Cardiac muscle cell (in vitro differentiated cells and primary cell): ENCODE results near the gene PHLPP1. TPM values are rescaled to one million over a fixed set of nuclear protein-coding genes. Genes with fewer than 3 reads are reported as not detected.
A peak's percentile ranks its signal among the peaks of the same experiment; 100 is the strongest.

Experiments
- DNase-seq, 2 donors: peaks; one replicate each; pipeline versions ENCODE4 v3.0.0 to v3.0.0-alpha.2; 2010 to 2017; ENCODE audit warnings: low read depth in 1 of 2, low spot score in 1 of 2
- H3K27ac ChIP-seq: fragments of 200-600 bp; sonication (generic); 2 replicates; pipeline ENCODE4 v1.5.1; 2016
- H3K27me3 ChIP-seq: fragments of 200-600 bp; sonication (generic); 2 replicates; pipeline ENCODE4 v1.6.0; 2016; ENCODE audit warnings: control low read depth
- H3K36me3 ChIP-seq: fragments of 200-600 bp; sonication (generic); 2 replicates; pipeline ENCODE4 v1.5.1; 2016; ENCODE audit warnings: control low read depth
- H3K4me1 ChIP-seq: fragments of 200-600 bp; sonication (generic); 2 replicates; pipeline ENCODE4 v1.8.1; 2017; ENCODE audit warnings: low read depth, mild to moderate bottlenecking, mixed run types
- H3K4me3 ChIP-seq: fragments of 200-600 bp; sonication (generic); 2 replicates; pipeline ENCODE4 v1.5.1; 2016; ENCODE audit warnings: mild to moderate bottlenecking
- H3K9me3 ChIP-seq: fragments of 200-600 bp; sonication (generic); 2 replicates; pipeline ENCODE4 v1.5.1; 2017; ENCODE audit warnings: low read depth, mild to moderate bottlenecking, control low read depth
- CTCF ChIP-seq: IDR thresholded peaks from 2 replicates; pipeline ENCODE4 v1.5.1; 2012; ENCODE audit warnings: low read depth, mild to moderate bottlenecking, low read length
- polyA plus RNA-seq: library from polyadenylated mRNA; unstranded; fragments of >200 nt; fragmentation: Nextera tagmentation; extraction: Ambion mirVana; gene quantifications from 2 replicates; pipeline ENCODE4 v1.2.1, GENCODE V29; 2016
- total RNA-seq: library from RNA; depleted of rRNA; stranded (reverse); fragments of >200 nt; gene quantifications from 2 replicates; pipeline ENCODE4 v1.2.3, GENCODE V29; 2016

PHLPP1 gene
- total and polyA plus RNA-seq, 2 experiments from 2014 or later = 6.3 to 25.8 TPM

DNA sequence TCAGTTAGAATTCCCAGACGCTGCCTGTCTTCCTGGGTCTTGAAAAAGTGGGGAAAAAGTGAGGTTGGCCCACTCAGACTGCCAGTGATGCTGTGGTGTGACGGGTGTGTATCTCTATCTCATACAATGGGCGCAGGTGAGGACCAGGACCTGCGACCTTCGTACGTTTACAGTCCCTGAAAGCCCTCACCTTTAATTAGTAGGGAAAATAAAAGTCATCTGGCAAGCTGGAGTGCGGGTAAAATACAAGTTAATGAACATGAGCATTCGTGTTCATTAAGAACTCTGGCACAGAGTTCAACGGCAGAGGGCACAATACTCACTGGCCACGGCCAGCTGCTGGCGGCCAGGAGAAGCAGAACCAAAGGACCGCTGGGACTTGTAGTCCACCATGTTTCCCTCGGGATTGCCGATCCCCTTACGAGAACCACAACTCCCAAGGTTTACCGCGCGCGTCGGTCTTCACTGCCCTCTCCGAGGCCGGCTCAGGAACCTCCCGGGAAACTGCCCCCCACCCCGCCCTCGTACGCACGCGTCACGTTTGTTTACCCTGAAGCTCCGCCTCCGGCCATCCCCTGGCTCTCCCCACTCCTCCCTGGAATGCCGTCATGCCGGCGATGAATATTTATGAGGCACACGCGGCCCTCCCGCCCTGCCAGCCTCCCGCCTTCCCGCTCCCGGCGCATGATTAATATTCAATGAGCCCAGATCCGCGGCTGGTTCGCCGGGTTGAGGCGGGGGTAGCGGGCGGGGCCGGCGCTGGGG lies 488 bp upstream of the PHLPP1 start:
- peak; percentile 100 for DNase-seq

GRCh38 chr18:62715759-62716615 lies 646 bp downstream of the PHLPP1 start:
- Histone ChIP-seq H3K9me3 (no peaks in the 10 kb centered on the region), H3K27me3 (no peaks in the 10 kb centered on the region), H3K4me3 (peak overlapping the region; percentile 76), H3K36me3 (no peaks in the 10 kb centered on the region), H3K4me1 (peaks cover 22% of the 10 kb centered on the region), H3K27ac (peak overlapping the region; percentile 91)
- no peak for TF ChIP-seq CTCF
- peak; percentile 71 to 72 for DNase-seq

More for the DNA sequence above, 488 bp upstream of the PHLPP1 start:
- Histone ChIP-seq H3K27ac (peak overlapping the region; percentile 91), H3K36me3 (no peaks in the 10 kb centered on the region), H3K4me3 (peak overlapping the region; percentile 71), H3K27me3 (no peaks in the 10 kb centered on the region), H3K4me1 (peaks cover 10% of the 10 kb centered on the region), H3K9me3 (no peaks in the 10 kb centered on the region)
- peak; percentile 82 for TF ChIP-seq CTCF

- peak; percentile 29 to 57 for DNase-seq
- H3K27me3 ChIP-seq = no peaks in the 10 kb centered on the region
- TF ChIP-seq CTCF = peak; percentile 8
- peaks cover 23% of the 10 kb centered on the region for H3K4me1 ChIP-seq
- H3K27ac ChIP-seq = no peak overlapping the region
- H3K36me3 ChIP-seq = no peaks in the 10 kb centered on the region
- H3K9me3 ChIP-seq = no peaks in the 10 kb centered on the region
- peak overlapping the region; percentile 76 for H3K4me3 ChIP-seq
Observed at GRCh38 chr18:62716619-62717168, 1.4 kb downstream of the PHLPP1 start.

DNA sequence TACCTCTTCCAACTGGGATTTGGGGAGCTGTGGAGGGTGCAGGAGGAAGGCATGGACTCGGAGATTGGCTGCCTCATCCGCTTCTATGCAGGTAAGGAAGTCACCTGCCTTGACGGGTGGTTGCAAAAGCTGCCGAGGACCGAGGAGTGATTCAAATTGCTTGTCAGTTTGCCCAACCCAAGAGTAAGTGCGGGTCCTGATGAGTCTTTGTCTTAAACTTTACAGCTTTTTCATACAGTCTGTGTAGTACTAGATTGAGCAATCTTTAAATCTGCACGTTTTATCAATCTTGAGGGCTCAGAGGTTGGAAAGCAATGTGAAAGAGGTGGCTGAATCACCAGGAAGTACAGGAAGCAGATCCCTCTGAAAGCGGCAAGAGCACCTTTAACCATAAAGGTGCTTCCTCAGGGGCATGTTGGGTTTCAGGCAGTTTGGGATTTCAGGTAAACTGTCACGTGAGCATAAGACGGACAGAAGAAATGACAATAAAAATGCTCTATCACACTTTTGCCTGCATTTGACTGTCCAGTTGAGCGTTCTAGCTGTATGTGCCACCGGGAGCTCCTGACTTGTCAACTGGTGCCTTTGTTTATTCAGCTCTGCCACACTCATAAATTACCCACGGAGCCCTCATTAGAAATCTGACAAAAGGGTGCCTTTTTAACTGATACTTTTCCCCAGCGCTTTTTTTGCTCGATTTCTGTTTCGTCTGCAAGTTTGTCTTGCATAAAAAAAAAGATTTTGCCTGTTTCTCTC lies 2.0 kb downstream of the PHLPP1 start:
- Histone ChIP-seq H3K4me1 (peaks cover 23% of the 10 kb centered on the region), H3K36me3 (no peaks in the 10 kb centered on the region), H3K9me3 (no peaks in the 10 kb centered on the region), H3K4me3 (peak overlapping the region; percentile 76), H3K27ac (no peak overlapping the region), H3K27me3 (no peaks in the 10 kb centered on the region)
- DNase-seq = peak; percentile 15 to 49
- no peak for TF ChIP-seq CTCF
